Activated gamma-delta T cell (primary cell): ENCODE results near the gene PTPRN2.
"Not testable (repeated sequence)": the region's sequence is repeated elsewhere in the genome, so short reads cannot be mapped to it uniquely, and the experiment has no call there.

ENCODE experiments used
- DNase-seq: peaks from one replicate; lab custom pipeline; 2025; lab: John Stamatoyannopoulos, UW

PTPRN2 gene

GRCh38 chr7:157901166-157901565 is 686.5 kb downstream of the PTPRN2 start:
- DNase-seq, result no peak

- DNase-seq, result no peak
Observed at GRCh38 chr7:157900556-157900955, 687.1 kb downstream of the PTPRN2 start.

DNA sequence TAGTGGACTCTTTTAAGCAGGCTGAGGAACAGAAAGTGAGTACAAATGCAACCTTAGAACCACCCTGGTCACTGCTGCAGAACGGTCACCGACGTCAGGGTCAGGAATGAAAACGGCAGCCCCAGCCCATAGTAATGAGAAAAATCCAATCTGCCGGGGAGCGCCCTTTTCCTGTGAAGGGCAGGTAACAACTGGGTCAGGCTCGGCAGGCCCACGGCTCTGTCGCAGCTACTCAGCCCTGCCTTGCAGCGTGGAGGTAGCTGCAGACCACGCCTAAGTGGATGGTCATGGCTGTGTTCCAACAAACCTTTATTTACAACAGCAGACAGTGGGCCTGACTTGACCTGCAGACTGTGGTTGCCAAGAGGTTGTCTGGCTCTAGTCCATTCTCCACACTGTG is 687.6 kb downstream of the PTPRN2 start:
- no peak for DNase-seq

DNA sequence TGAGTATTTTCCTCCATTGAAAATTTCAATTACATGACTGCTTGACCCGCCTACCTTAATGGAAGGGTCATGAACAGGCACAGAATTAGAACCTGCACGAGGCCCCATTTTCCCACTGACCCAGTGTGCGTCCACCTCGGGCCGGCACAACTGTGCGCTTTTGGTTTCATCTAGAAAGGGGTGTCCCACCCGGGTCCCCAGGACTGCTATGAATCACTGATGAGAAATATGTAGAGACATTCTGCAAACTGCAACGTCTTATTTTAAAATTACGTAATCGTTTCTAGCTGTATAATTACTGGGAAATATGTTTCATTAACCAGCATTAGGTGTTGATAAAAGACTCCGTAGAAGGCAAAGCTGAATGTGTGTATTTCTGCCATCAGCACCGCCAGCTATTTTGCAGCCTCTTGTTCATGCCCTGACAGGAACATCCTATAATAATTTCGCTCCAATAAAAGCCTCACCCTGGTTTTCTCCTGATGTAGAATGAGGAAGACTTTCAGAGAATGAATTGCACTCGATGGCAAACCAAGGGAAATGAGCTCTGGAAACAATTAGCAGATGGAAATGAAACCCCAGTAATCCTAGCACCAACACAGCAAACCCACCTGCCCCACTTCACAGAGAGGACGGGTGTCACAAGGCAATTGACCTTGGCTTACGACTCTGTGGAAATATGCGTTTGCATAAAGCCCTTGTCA is 688.7 kb downstream of the PTPRN2 start:
- no peak for DNase-seq

DNA sequence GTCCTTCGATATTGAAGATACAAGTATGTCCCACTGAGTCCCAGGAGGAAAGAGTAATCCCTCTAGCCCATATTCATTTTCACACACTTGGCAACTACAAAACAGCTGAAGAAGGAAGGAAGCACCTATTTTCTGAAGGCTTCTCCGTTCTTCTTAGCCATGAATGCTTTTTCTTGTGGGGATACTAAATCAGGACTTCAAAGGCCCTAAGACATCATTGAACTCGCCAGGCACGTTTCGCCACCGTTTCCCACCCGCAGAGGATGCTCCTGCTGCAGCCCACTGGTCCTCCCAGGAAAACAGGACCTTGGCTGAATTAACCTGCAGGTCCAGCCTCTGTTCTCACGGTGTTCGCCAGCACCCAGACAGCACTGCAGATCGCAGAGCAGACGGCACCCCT is 689.4 kb downstream of the PTPRN2 start:
- no peak for DNase-seq

- DNase-seq, result no peak
Observed at GRCh38 chr7:157897681-157898080, 689.9 kb downstream of the PTPRN2 start.

DNA sequence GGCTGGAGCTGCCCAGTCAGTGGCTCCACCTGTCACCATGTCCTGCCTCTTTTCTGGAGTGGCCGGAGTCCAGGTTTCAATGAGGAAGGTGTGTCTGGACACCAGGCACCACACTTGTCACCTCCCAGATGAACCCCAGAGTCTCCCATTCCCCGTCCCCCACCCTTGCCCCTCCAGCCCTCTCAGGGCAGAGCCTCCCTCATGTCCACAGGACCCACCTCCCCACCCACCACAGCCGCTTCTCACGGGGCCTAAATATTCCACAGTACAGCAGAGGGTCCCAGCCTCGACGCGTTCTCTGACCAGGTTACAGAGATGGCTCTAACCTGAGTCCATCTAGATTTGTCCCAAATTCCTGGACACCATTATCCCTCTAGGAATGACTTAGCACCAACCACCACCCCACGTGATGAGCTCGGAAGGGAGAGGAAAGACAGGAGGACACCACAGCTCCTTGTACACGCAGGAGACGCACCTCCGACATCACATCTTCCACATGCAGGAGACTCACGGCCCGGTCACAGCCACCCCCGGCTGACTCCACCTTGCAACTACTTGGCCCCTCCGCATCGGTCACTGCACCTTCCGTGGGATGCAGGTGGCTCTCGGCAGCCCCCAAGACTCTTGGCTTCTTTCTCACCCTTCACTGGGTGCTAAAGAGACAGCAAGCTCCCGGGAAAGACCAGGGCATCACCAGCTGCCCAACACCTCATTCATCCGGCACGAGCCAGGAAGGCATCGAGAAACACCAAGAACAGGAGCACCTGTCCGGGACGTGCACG is 690.7 kb downstream of the PTPRN2 start:
- no peak for DNase-seq

DNA sequence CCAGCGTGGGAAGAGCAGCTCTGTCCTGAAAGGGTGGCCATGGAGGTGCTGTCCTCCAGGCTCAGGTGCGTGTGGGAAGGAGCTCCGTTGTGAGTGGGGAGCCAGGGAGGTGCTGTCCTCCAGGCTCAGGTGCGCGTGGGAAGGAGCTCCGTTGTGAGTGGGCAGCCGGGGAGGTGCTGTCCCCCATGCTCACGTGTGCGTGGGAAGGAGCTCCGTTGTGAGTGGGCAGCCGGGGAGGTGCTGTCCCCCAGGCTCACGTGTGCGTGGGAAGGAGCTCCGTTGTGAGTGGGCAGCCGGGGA is 691.3 kb downstream of the PTPRN2 start:
- not testable (repeated sequence) for DNase-seq

GRCh38 chr7:157895520-157896375 is 691.9 kb downstream of the PTPRN2 start:
- DNase-seq, result no peak

- DNase-seq, result not testable (repeated sequence)
Observed at GRCh38 chr7:157895098-157895497, 692.5 kb downstream of the PTPRN2 start.

DNA sequence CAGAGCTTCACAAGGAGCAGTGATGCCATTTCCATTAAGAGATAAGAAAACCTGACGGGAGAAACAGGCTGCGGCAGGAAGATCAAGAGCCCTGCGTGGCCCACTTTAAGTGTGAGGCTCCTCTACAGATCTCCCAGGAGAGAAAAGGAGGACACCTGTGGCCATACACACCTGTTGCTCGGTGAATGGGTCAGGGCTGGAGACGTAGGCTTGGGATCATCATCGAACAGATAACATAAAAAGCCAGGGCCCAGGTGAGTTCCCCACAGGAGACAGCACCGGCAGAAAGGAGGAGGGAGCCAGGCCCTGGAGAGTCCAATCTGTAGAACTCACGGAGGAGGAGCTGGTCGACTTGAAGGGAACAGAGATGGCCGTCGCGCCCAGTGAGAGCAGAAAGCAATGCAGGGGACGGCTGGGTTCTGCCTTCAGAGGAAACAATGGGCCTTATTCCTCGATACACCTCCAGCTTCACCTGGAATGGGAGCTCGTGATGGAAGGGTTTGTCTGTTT is 694.0 kb downstream of the PTPRN2 start:
- no peak for DNase-seq

- no peak for DNase-seq
Observed at GRCh38 chr7:157892751-157893523, 694.7 kb downstream of the PTPRN2 start.

GRCh38 chr7:157890921-157891401 is 696.7 kb downstream of the PTPRN2 start:
- no peak for DNase-seq

DNA sequence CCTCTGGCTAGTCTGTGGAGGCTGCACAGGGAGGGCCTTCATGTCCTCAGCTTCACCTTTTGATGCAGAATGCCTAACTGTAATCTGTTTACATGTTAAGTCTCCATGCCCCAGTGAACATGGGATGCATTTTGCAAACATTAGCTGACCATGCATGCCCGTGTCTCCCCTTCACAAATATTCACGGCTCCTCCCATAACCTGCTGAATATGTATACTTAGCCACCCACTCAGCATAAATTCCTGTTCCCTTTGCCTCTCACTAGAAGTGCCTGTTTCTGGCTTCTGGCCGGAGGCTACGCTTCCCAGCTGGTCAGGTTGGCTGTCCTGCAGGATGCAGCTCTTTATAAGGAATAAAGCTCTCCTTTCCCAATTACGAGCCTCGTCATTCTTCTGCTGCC is 698.1 kb downstream of the PTPRN2 start:
- no peak for DNase-seq

DNA sequence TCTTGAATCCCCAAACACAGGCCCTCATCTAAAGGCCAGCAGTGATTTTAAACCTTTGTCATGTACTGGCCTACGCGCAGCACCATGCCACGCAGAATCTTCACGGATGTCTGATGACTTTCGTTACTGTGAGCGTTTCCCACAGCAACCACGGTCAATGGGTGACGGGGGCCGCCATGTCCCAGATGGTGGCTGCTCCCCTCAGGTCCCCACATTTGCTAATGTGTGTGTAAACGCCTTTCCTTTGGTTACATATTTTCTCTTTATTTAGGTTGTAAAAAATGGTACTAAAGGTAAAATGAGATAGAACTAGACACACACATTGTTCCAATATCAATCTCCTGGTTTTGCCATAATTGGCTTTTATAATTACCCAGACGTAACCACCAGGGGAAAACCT is 699.0 kb downstream of the PTPRN2 start:
- no peak for DNase-seq

GRCh38 chr7:157887400-157887799 is 700.2 kb downstream of the PTPRN2 start:
- no peak for DNase-seq

GRCh38 chr7:157886711-157887110 is 700.9 kb downstream of the PTPRN2 start:
- no peak for DNase-seq

GRCh38 chr7:157886266-157886665 is 701.4 kb downstream of the PTPRN2 start:
- DNase-seq, result no peak

DNA sequence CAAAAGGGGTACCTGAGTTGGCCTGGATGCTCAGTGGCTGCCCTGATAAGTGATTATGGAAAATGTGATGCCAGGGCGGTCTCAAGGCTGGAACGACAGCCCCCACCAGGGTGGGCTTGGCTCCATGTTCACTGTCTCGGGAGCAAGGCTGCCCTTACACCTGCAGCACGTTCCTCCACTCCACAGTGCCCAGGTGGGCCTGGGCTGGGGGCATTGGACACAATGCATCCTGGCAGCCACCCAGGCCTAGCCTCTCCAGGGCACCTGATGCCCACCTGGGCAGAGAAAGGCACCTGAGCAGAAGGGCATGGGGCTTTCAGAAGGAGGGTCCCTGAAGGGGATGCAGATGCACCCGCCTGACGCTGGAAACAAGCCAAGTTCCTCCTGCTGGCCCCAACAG is 702.5 kb downstream of the PTPRN2 start:
- no peak for DNase-seq

DNA sequence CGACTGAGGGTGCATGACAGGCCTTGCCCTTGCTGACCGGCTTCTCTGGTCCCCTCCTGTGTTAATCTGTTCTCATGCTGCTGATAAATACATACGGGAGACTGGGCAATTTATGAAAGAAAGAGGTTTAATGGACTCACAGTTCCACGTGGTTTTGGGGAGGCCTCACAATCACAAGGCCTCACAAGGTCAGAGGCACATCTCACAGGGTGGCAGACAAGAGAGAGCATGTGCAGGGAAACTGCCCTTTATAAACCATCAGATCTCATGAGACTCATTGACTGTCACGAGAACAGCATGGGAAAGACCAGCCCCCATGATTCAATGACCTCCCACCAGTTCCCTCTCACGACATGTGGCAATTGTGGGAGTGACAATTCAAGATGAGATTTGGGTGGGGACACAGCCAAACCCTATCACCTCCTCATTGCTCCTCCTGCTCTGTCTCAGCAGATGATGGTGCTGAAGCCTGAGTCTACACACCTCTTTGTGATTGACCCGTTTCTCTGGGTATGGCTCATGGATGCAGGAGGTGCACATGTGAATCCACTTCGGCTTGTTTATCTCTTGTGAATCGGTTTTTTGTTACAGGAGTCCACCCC is 703.1 kb downstream of the PTPRN2 start:
- DNase-seq, result no peak
